Esophagus muscularis mucosa (tissue), 4 donors: ENCODE data around the gene COG5.

Experiments
- EP300 ChIP-seq: sonication (generic); formaldehyde crosslinking; IDR thresholded peaks from one replicate; pipeline ENCODE4 v1.6.1; 2017; ENCODE audit warnings: antibody characterized with exemption
- POLR2A ChIP-seq: fragments of 450-650 bp; IDR thresholded peaks from one replicate; pipeline ENCODE4 v1.6.1; 2017; ENCODE audit warnings: antibody characterized with exemption, moderate library complexity, mild to moderate bottlenecking, low read depth
- POLR2AphosphoS5 ChIP-seq, 2 donors: sonication (generic); formaldehyde crosslinking; IDR thresholded peaks; one replicate each; pipeline ENCODE4 v1.6.1; 2017; ENCODE audit warnings: antibody characterized with exemption in 2 of 2
- TF ChIP-seq, protein P1 (sequence below), 3 experiments: fragments of 200-600 bp in 2 of 3; fragments of 450-650 bp in 1 of 3; sonication (generic) in 2 of 3; IDR thresholded peaks; one replicate each; pipeline ENCODE4 v1.5.1; 2017 to 2019; ENCODE audit warnings: antibody characterized with exemption in 3 of 3, mild to moderate bottlenecking in 2 of 3, moderate library complexity in 1 of 3

DNA sequence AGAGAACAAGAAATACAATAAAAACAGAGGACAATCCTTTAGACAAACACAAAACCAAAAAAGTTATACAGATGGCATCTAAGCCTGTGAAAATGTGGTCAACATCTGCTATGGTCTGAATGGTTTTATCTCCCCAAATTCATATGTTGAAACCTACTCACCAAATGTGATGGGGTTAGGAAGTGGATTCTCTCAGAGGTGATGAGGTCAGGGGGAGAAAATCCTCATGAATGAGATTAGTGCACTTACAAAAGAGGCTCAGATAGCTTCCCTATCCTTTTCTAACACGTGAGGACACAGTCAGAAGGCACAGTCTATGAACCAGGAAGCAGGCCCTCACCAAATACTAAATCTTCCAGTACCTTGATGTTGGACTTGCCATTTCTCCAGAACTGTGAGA, 241.7 kb downstream of the COG5 start:
- TF ChIP-seq, protein P1, sequence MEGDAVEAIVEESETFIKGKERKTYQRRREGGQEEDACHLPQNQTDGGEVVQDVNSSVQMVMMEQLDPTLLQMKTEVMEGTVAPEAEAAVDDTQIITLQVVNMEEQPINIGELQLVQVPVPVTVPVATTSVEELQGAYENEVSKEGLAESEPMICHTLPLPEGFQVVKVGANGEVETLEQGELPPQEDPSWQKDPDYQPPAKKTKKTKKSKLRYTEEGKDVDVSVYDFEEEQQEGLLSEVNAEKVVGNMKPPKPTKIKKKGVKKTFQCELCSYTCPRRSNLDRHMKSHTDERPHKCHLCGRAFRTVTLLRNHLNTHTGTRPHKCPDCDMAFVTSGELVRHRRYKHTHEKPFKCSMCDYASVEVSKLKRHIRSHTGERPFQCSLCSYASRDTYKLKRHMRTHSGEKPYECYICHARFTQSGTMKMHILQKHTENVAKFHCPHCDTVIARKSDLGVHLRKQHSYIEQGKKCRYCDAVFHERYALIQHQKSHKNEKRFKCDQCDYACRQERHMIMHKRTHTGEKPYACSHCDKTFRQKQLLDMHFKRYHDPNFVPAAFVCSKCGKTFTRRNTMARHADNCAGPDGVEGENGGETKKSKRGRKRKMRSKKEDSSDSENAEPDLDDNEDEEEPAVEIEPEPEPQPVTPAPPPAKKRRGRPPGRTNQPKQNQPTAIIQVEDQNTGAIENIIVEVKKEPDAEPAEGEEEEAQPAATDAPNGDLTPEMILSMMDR (IDR thresholded peaks at IDR 0.05), result no peak
- no peak for TF ChIP-seq POLR2A
- TF ChIP-seq POLR2AphosphoS5 (IDR thresholded peaks at IDR 0.05), result no peak
- TF ChIP-seq EP300, result no peak
